Natural killer cell treated with Interleukin-12 subunit alpha and Interleukin-12 subunit beta and Interleukin-15 and Interleukin-18, amount 100 ng/mL, for 72 hours (primary cell): ENCODE data around the gene CRACR2A. TPM values are rescaled to one million over a fixed set of nuclear protein-coding genes. Genes with fewer than 3 reads are reported as not detected.

Experiments used
- ATAC-seq, 2 donors: fragments of 150-1000 bp; cut with Tn5 transposase in 1 of 2; sonication (Bioruptor Pico), chemical (Tn5 transposase) in 1 of 2; 2 replicates each; pipeline ENCODE4 v1.10.0; 2021
- DNase-seq: peaks from one replicate; pipeline ENCODE4 v3.0.0; 2022; ENCODE audit warnings: low spot score
- H3K27ac Mint-ChIP-seq, 2 donors: 1 replicate in 1 of 2; 2 replicates in 1 of 2; pipeline ENCODE4 v1.8.0; 2022; ENCODE audit warnings: mixed read lengths in 2 of 2, mild to moderate bottlenecking in 1 of 2, moderate library complexity in 1 of 2
- H3K27me3 Mint-ChIP-seq, 2 donors: 1 replicate in 1 of 2; 2 replicates in 1 of 2; pipeline ENCODE4 v1.8.0; 2022; ENCODE audit warnings: mixed read lengths in 2 of 2
- H3K36me3 Mint-ChIP-seq: one replicate; pipeline ENCODE4 v1.8.0; 2022; ENCODE audit warnings: mixed read lengths
- H3K4me1 Mint-ChIP-seq, 2 donors: 1 replicate in 1 of 2; 2 replicates in 1 of 2; pipeline ENCODE4 v1.8.0; 2022; ENCODE audit warnings: low read depth in 2 of 2, mixed read lengths in 2 of 2, mild to moderate bottlenecking in 1 of 2
- H3K4me3 Mint-ChIP-seq: one replicate; pipeline ENCODE4 v1.8.0; 2022; ENCODE audit warnings: mixed read lengths
- H3K9me3 Mint-ChIP-seq: 2 replicates; pipeline ENCODE4 v1.8.0; 2022; ENCODE audit warnings: mixed read lengths
- total RNA-seq, 2 donors: library from RNA; stranded (reverse); gene quantifications; one replicate each; pipeline ENCODE4 v1.2.3, GENCODE V29; 2022

CRACR2A gene, protein sequence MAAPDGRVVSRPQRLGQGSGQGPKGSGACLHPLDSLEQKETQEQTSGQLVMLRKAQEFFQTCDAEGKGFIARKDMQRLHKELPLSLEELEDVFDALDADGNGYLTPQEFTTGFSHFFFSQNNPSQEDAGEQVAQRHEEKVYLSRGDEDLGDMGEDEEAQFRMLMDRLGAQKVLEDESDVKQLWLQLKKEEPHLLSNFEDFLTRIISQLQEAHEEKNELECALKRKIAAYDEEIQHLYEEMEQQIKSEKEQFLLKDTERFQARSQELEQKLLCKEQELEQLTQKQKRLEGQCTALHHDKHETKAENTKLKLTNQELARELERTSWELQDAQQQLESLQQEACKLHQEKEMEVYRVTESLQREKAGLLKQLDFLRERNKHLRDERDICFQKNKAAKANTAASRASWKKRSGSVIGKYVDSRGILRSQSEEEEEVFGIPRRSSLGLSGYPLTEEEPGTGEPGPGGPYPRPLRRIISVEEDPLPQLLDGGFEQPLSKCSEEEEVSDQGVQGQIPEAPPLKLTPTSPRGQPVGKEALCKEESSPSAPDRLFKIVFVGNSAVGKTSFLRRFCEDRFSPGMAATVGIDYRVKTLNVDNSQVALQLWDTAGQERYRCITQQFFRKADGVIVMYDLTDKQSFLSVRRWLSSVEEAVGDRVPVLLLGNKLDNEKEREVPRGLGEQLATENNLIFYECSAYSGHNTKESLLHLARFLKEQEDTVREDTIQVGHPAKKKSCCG
- 100 to 1,000 TPM; 134 to 139 TPM for total RNA-seq

DNA sequence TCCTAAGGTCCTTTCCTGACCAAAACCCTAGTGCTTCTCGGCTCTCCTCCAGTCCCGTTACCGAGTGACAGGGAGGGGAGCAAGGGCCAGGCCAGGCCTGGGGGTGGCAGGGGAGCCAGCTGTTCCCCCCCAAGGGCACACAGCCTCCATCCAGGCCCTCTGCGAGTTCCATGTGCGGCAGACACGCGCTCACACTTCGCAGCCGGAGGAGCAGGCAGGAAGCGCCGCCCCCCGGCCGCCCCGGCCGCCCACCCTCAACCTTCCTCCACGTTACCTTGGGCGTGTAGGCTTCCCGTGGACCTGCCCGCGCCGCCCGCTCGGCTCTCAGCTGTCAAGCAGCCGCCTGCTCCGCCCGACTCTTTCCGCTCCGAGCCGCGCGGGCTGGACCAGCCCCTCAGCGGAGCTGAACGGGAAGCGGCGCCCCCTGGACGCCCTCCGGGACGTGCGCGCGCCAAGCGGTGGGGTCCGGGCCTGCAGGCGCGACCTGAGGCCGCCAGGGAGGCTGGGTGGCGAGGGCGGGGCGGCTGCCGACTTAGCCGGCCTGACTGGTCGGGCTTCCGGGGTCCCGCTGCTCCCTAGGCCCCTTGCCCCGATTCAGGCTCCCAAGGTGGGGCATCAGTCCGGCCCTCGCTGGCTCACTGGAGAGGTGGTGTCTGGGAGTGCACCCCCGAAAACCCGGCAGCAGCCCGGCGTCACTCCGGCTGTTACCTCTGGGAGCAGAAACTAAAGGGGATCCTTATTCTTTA, at the start of gene CRACR2A:
TSS of gene CRACR2A (minus strand) at position 369 of the 746 bp plus-strand sequence. CDS start 56,110 bp downstream, outside the sequence.
- Mint-ChIP-seq H3K4me1 (peaks cover 62% of the 10 kb centered on the region in 2 donors), H3K27me3 (no peaks in the 10 kb centered on the region), H3K9me3 (no peaks in the 10 kb centered on the region), H3K4me3 (peak within 1 kb of the TSS; percentile 98), H3K27ac (peak within 1 kb of the TSS in 1 of 2 donors; percentile 99), H3K36me3 (peaks cover 30% of the 10 kb centered on the region)
- DNase-seq (peak; percentile 92), ATAC-seq (peak; percentile 88 to 90)

DNA sequence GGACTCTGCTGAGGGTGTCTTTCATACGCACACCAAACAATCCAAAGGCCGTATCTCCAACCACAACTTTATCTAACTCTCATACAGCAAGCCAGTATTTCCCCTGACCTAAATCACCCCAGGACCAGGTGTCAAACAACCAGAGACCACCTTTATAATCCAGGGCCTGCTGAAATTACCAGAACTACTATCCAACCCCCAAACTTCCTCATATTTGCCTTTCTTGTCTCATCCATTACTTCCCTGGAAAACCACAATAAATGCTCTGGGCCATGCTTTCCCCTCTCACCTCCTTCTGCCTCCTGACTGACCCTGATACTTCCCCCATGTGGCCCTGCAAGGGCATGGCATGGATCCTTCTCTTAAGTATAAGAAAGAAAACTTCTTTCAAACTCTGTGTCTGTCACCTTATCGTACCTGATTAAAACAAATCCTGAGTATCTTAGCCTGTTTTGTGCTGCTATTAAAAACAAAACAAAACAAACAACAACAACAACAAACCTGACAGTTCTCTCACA, 44.7 kb upstream of the CRACR2A start:
- ATAC-seq (no peak), DNase-seq (no peak)
- Mint-ChIP-seq H3K36me3 (no peaks in the 10 kb centered on the region), H3K4me3 (no peak overlapping the region), H3K27ac (peak overlapping the region in 1 of 2 donors; percentile 6), H3K4me1 (peaks cover 11 to 13% of the 10 kb centered on the region in 2 donors), H3K27me3 (no peaks in the 10 kb centered on the region), H3K9me3 (no peaks in the 10 kb centered on the region)

DNA sequence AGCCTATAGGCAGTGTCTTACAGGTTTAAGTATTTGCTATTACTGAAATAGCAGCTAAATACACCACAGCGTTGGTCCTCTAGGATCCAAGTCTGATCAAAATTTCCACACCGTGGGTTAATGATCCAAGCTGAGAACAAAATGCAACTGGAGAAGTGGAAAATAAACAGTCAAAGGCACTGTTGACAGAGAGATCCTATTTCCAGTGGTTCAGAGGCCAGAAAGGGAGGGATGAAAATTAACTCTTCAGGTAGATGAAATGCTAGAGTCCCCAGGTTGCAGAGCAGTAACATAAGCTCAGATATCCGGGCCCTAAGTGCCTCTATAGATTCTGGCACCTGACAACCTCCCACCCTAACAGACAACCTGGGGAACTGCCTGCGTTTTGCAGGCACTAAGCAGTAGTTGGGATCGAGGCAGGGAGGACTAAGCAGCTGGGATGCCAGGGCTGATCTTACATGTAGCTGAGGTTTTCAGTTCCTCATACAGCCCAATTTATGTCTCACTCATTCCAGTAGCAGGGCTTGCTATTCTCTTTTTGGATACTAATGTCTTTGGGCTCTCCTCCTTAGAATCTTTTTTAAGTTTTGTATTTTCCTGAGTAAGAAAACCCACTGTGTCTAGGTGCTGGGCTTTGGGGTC, 42.7 kb upstream of the CRACR2A start:
- Mint-ChIP-seq H3K27ac (no peak overlapping the region), H3K4me1 (peaks cover 5 to 6% of the 10 kb centered on the region in 2 donors), H3K27me3 (no peaks in the 10 kb centered on the region), H3K9me3 (no peaks in the 10 kb centered on the region), H3K4me3 (no peak overlapping the region), H3K36me3 (no peaks in the 10 kb centered on the region)
- DNase-seq, result no peak
- ATAC-seq, result no peak

DNA sequence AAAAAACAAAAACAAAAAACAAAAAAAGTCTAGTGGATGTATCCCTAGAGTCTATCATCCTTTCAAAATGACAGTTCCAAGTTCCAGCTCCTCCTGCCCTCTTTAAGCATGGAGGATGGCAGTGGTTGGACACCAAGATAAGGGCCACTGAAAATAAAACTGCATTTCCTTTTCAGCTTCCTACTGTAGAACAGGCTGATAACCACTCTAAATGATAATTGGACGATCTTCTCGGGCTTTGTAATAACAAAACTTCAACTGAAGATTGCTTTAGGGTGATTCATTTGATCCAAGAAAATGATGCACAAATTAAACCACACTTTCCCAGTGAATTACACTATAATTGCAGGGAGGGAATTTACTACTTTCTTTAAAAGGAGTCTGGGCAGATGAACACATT, 42.2 kb upstream of the CRACR2A start:
- Mint-ChIP-seq H3K27ac (no peak overlapping the region), H3K36me3 (no peaks in the 10 kb centered on the region), H3K4me1 (peaks cover 2 to 6% of the 10 kb centered on the region in 2 donors), H3K4me3 (no peak overlapping the region), H3K27me3 (no peaks in the 10 kb centered on the region), H3K9me3 (no peaks in the 10 kb centered on the region)
- ATAC-seq (no peak), DNase-seq (no peak)

DNA sequence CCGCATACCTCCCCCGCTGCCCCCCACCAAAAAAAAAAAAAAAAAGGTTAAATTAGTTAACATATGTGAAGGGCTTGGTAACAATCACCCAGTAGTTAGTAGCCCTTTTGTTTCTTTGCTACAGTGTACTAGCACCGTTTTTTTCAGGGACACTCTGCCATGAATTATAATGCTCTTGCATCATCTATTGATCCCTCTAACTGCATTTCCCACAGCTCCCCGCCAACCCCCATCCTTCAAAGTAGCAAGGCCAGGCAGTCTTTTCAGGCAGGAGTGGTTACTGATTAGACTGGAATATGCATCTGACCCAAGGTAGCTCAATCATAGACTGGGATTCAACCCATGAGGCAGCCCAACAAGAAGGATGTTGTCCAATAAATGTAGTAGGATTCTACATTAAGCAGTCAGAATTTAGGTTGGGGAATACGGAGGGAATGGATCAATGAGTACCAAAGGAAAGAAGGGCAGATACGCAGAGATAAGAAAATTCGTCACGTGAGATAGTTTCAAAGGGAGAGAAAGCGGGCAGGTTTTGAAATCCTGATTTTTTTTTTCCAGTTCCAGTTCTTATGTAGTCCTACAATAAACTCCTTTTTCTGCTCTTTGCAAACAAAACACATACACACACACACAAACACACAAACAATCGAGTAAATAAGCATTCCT, 39.8 kb upstream of the CRACR2A start:
- H3K4me3 Mint-ChIP-seq, result no peak overlapping the region
- H3K27me3 Mint-ChIP-seq, result no peaks in the 10 kb centered on the region
- H3K4me1 Mint-ChIP-seq, result peaks cover 0 to 6% of the 10 kb centered on the region in 2 donors
- no peaks in the 10 kb centered on the region for H3K9me3 Mint-ChIP-seq
- peaks cover 6% of the 10 kb centered on the region for H3K36me3 Mint-ChIP-seq
- no peak for DNase-seq
- ATAC-seq, result no peak
- H3K27ac Mint-ChIP-seq, result no peak overlapping the region

DNA sequence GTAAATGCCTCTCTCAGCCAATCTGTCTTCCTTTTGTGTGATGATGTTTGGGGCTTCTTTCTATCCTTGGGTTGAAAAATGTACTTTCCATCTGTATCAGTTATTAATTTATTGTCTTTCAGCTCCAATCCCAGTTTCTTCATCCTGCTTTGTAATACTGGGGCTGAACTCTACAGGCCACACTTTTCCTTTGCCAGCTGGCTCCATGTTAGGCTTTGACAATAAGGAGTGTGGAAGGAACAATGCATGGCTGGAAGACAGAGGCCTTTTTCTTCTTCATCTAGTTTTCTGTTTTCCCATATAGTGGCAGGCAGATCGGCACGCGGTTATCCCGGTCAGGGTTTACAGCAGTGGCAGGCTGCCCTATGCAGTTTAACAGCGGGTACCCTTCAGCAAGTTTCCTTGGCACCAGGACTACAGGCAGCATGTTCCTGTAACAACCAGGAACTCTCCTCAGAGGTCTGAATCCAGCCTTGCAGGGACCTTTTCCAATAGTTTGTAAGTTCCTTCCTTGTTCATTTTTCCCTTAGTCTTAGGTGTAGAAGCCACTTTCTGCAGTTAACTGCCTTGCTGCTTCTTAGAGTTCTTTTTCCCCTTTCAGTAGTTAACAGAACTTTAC, 38.5 kb upstream of the CRACR2A start:
- Mint-ChIP-seq H3K4me3 (no peak overlapping the region), H3K27me3 (no peaks in the 10 kb centered on the region), H3K9me3 (no peaks in the 10 kb centered on the region), H3K36me3 (peaks cover 12% of the 10 kb centered on the region), H3K4me1 (peaks cover 3 to 6% of the 10 kb centered on the region in 2 donors), H3K27ac (no peak overlapping the region)
- ATAC-seq, result no peak
- DNase-seq, result no peak

GRCh38 chr12:3790642-3791041, 37.7 kb upstream of the CRACR2A start:
- Mint-ChIP-seq H3K27ac (no peak overlapping the region), H3K36me3 (peaks cover 12% of the 10 kb centered on the region), H3K4me1 (peaks cover 3 to 6% of the 10 kb centered on the region in 2 donors), H3K27me3 (no peaks in the 10 kb centered on the region), H3K4me3 (no peak overlapping the region), H3K9me3 (no peaks in the 10 kb centered on the region)
- ATAC-seq, result no peak
- no peak for DNase-seq

DNA sequence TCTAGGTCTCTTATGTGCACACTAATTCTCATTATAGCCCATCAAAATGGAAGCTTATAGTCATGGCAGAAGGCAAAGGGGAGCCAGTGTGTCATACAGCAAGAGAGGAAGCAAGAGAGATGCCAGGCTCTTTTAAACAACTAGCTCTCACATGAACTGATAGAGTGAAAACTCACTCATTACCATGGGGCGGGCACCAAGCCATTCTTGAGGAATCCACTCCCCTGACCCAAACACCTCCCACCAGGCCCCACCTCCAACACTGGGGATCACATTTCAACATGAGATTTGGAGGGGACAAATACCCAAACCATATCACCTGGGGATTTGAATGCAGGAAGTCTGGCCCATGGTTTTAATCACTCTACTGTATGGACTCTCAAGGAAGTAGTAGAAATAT, 36.9 kb upstream of the CRACR2A start:
- Mint-ChIP-seq H3K27me3 (no peaks in the 10 kb centered on the region), H3K4me3 (no peak overlapping the region), H3K36me3 (peaks cover 12% of the 10 kb centered on the region), H3K27ac (no peak overlapping the region), H3K4me1 (peaks cover 0 to 3% of the 10 kb centered on the region in 2 donors), H3K9me3 (no peaks in the 10 kb centered on the region)
- DNase-seq (no peak), ATAC-seq (no peak)

DNA sequence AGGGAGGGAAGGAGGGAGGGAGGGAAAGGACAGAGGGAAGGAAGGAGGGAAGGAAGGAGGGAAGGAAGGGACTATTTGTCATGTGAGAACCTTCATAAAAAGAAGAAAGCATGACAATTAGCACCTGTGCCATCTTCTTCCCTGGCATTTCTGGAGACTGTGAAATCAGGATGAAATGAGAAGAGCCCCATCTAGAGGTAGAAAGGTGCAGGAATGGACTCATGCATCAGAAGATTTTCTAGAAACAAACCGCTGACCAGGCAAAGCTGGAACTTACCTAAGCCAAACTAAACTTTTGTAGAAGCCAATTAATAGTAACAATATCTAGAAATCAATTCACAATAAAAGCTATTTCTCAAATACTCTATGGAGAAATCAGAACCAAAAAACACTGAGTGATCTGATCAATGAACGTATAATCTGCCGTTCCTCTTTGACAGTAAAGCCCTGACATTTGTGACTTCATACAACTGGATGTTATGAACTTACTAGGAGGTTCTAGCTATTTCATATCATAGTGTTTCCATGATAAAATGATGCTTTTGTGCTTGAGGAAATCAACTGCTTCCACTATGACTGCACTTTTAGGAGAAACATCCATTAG, 24.4 kb upstream of the CRACR2A start:
- peaks cover 5 to 7% of the 10 kb centered on the region in 2 donors for H3K4me1 Mint-ChIP-seq
- H3K36me3 Mint-ChIP-seq, result peaks cover 4% of the 10 kb centered on the region
- no peak for DNase-seq
- peak in 1 of 2 donors; percentile 63 for ATAC-seq
- no peak overlapping the region for H3K27ac Mint-ChIP-seq
- H3K9me3 Mint-ChIP-seq, result no peaks in the 10 kb centered on the region
- no peaks in the 10 kb centered on the region for H3K27me3 Mint-ChIP-seq
- no peak overlapping the region for H3K4me3 Mint-ChIP-seq

GRCh38 chr12:3775385-3776035, 22.6 kb upstream of the CRACR2A start:
- Mint-ChIP-seq H3K4me3 (no peak overlapping the region), H3K4me1 (peaks cover 13 to 18% of the 10 kb centered on the region in 2 donors)
- peak in 1 of 2 donors; percentile 34 for ATAC-seq

DNA sequence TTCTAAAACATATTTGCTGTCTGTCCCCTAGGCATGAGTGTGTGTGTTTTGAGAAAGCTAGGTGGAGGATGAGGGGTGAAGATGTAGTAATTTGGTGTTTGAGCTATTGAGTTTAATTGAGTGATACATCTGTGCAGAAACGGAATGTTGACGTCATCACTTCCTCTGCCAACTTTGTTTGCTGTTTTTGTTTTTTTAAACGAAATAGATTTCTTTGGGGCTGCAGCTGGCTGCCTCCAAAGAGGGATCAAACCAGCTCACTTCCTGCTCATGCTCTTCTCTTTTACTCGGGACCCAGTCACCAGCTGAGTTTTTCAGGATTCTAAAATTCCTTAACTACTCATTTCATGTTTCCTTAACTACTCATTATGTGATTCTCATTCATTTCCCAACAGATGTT, 19.5 kb upstream of the CRACR2A start:
- Mint-ChIP-seq H3K4me1 (peaks cover 13 to 18% of the 10 kb centered on the region in 2 donors), H3K9me3 (no peaks in the 10 kb centered on the region), H3K27ac (peak overlapping the region; percentile 5 to 24), H3K4me3 (no peak overlapping the region), H3K36me3 (peaks cover 4% of the 10 kb centered on the region), H3K27me3 (no peaks in the 10 kb centered on the region)
- DNase-seq (no peak), ATAC-seq (no peak)

More at GRCh38 chr12:3775385-3776035, 22.6 kb upstream of the CRACR2A start:
- H3K27ac Mint-ChIP-seq, result no peak overlapping the region
- no peaks in the 10 kb centered on the region for H3K27me3 Mint-ChIP-seq
- no peak for DNase-seq
- H3K9me3 Mint-ChIP-seq, result no peaks in the 10 kb centered on the region
- H3K36me3 Mint-ChIP-seq, result peaks cover 4% of the 10 kb centered on the region

DNA sequence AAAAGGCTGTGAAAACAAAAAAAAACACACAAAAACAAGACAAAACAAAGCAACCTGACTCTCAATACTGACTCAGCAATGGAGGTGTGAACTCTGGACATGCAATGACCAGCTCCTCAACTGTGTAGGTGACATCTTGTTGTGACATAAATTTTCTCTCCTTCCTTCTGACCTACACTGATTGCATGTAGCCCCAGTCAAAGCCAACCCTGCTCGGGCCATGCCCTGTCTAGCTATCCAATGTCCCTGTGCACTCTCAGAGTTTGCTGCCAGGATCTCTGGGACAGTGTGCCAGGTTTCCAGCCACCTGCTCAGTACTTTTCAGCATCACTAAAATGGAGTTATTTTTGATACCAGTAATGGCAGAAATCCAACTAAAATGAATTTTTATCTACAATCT, 18.9 kb upstream of the CRACR2A start:
- H3K27ac Mint-ChIP-seq, result peak overlapping the region; percentile 5 to 24
- no peaks in the 10 kb centered on the region for H3K27me3 Mint-ChIP-seq
- peak overlapping the region; percentile 18 for H3K4me3 Mint-ChIP-seq
- H3K4me1 Mint-ChIP-seq, result peaks cover 13 to 18% of the 10 kb centered on the region in 2 donors
- no peak for DNase-seq
- peaks cover 4% of the 10 kb centered on the region for H3K36me3 Mint-ChIP-seq
- no peaks in the 10 kb centered on the region for H3K9me3 Mint-ChIP-seq
- peak; percentile 87 for ATAC-seq
